Activated naive CD8-positive, alpha-beta T cell treated with anti-CD3 and anti-CD28 coated beads, Interleukin-2, amount 50 U/mL, for 24 hours (primary cell): ENCODE results near the gene RBBP6.

Source experiments
- ATAC-seq: fragments of 150-1000 bp; cut with Tn5 transposase; one replicate; pipeline ENCODE4 v1.10.0; 2021
- DNase-seq: peaks from one replicate; pipeline ENCODE4 v3.0.0; 2021
- H3K27ac Mint-ChIP-seq: one replicate; pipeline ENCODE4 v1.8.0; 2021; ENCODE audit warnings: mild to moderate bottlenecking, mixed read lengths
- H3K27me3 Mint-ChIP-seq: one replicate; pipeline ENCODE4 v1.8.0; 2021; ENCODE audit warnings: mixed read lengths
- H3K36me3 Mint-ChIP-seq: one replicate; pipeline ENCODE4 v1.8.0; 2021; ENCODE audit warnings: low read depth, mixed read lengths
- H3K4me1 Mint-ChIP-seq: one replicate; pipeline ENCODE4 v1.8.0; 2021; ENCODE audit warnings: mixed read lengths
- H3K4me3 Mint-ChIP-seq: one replicate; pipeline ENCODE4 v1.8.0; 2021; ENCODE audit warnings: mild to moderate bottlenecking, moderate library complexity, mixed read lengths
- H3K9me3 Mint-ChIP-seq: one replicate; pipeline ENCODE4 v1.8.0; 2021; ENCODE audit warnings: mixed read lengths

The RBBP6 gene

DNA sequence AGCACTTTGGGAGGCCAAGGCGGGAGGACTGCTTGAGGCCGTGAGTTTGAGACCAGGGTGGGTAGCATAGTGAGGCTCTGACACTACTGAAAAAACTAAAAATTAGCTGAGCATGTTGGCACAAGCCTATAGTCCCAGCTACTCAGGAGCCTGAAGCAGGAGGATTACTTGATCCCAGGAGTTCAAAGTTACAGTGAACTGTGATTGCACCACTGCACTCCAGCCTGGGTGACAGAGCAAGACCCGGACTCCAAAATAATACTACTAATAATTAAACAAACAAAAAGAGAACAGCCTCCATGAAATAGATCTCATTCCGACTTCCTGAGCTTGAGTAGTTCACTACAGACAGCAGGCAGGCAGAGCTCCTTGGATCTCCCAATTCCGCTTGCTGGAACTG, 2.7 kb upstream of the RBBP6 start:
- DNase-seq = no peak
- peaks cover 17% of the 10 kb centered on the region for H3K4me1 Mint-ChIP-seq

DNA sequence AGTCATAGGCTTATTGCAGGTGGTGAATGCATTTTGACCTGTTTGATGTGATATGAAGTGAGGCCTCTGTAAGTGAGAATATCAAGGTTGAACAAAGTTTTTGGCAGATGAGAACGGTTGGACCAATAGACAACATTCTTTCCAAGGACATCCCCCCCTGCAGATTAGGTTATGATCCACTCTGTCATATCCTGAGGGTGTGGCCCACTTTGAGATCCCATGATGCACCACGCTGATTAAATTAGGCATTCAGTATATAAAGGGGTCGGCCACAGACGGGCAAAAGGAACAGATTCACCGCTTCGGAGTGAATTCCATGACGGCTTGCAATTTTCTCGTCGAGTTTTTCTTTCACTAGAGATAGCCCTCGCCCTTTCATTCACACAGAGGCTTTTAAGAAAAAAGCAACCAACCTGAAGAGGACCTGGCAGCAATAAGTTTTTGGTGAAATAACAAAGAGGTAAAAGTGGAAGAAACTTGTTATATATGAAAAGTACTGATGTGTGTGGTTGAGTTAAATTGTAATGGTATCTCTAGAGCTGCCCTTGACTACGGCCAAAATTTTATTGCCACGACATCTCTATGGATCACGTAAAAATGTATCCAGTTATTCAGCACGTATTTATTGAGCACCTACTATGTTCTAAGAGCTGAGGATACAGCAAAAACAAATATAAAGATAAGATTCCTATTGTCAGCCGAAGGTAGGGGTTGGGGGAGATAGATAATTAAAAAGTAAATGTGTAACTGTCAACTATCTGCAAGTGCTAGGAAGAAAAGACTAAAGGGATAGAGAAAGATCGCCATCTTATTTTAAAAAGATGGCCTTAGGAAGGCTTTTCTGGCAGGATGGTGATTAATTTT, 1.7 kb upstream of the RBBP6 start:
- Mint-ChIP-seq H3K9me3 (no peaks in the 10 kb centered on the region), H3K36me3 (peaks cover 25% of the 10 kb centered on the region), H3K27me3 (no peaks in the 10 kb centered on the region), H3K4me3 (peak overlapping the region; percentile 32), H3K27ac (no peak overlapping the region), H3K4me1 (peaks cover 27% of the 10 kb centered on the region)
- no peak for DNase-seq
- no peak for ATAC-seq

More for the DNA sequence above, 2.7 kb upstream of the RBBP6 start:
- H3K27me3 Mint-ChIP-seq = no peaks in the 10 kb centered on the region
- no peak for ATAC-seq
- peaks cover 16% of the 10 kb centered on the region for H3K36me3 Mint-ChIP-seq
- H3K4me3 Mint-ChIP-seq = no peak overlapping the region
- no peak overlapping the region for H3K27ac Mint-ChIP-seq
- no peaks in the 10 kb centered on the region for H3K9me3 Mint-ChIP-seq

DNA sequence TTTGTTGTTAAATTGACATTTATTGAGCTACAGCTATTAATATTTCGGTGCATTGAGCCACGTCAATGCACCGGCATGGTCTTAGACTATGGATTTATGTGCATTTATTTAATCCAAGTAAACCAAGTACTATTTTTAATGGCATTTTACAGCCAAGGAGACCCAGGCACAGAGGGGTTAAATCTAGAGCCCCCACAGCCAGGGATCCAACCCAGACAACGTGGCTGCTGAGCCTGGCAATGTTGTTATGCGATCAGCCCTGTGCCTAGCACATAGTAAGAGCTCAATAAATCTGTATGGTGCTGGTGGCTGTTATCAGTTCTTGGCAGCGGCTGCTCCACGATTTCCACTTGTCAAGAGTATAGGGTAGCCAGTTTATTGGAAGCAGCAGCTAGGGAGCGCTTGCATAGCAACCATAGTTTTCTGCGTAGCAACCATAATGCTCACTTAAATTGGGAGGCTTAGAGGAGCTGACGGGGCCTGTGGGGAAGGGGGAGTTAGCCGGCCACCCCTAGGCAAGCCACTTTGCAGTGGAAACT, 541 bp upstream of the RBBP6 start:
- peaks cover 29% of the 10 kb centered on the region for H3K36me3 Mint-ChIP-seq
- peaks cover 38% of the 10 kb centered on the region for H3K4me1 Mint-ChIP-seq
- ATAC-seq (peak; percentile 17), DNase-seq (no peak)
- H3K4me3 Mint-ChIP-seq = peak overlapping the region; percentile 93
- no peaks in the 10 kb centered on the region for H3K9me3 Mint-ChIP-seq
- H3K27me3 Mint-ChIP-seq = no peaks in the 10 kb centered on the region
- H3K27ac Mint-ChIP-seq = peak overlapping the region; percentile 100

DNA sequence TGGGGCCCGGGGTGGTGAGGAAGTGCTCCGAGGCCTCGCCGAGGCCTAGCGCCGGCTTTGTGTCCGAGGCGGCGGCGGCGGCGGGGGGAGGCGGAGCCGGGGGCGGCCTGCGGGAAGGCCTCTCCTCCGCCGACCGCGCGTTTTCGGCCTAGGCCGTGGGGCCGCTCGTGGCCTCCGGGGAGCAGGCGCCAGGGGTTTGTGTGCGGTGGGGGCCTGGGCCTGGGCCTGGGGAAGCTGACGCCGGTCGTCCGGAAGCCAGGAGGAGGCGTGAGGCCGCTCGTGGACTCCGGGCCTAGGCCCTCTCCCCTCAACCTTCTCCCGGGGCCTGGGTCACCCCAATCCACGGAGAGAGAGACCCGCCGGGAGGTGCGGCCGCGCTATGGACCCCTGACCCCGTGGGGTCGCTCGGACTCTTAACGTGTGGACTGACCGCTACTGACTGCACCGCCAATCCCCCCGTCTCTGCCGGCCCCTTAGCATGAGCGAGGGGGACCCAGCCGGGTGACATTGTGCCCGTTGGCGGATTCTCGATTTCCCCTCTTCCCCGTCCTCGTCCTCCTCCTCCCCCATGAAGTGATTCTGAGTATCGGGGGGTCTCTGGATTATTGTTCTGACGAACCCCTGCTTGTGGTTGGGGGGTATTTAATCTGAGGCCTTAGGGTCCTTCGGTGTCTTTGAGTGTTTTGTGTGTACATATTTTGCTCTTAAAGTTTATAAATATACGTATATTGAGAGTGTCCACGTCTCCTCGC, 660 bp downstream of the RBBP6 start:
- peak; percentile 56 for DNase-seq
- peaks cover 50% of the 10 kb centered on the region for H3K4me1 Mint-ChIP-seq
- peak overlapping the region; percentile 93 for H3K4me3 Mint-ChIP-seq
- ATAC-seq = peak; percentile 41
- no peaks in the 10 kb centered on the region for H3K9me3 Mint-ChIP-seq
- peak overlapping the region; percentile 100 for H3K27ac Mint-ChIP-seq
- H3K36me3 Mint-ChIP-seq = peaks cover 34% of the 10 kb centered on the region
- no peaks in the 10 kb centered on the region for H3K27me3 Mint-ChIP-seq

DNA sequence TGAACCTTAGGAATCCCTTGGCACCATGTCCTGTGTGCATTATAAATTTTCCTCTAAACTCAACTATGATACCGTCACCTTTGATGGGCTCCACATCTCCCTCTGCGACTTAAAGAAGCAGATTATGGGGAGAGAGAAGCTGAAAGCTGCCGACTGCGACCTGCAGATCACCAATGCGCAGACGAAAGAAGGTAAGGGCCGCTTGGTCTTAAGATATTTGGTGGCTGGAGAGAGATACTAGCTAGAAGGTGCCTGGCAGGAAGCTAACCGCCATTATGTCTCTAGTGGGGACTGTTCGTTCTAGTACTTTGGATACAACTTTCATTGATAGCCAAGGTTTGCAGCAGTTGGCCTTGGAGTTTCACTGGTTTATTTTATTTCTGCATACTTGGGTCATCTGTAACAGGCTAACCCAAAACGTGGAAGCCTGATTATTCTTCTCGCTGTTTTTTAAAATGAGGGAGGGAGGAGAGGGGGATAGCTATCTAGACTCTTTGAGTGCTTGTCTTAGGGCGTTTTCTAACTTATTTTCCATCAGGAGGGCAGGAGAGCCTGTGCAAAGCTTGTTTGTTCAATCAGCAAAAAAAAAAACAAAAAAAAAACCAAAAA, 1.3 kb downstream of the RBBP6 start:
- peak; percentile 14 for DNase-seq
- peaks cover 57% of the 10 kb centered on the region for H3K4me1 Mint-ChIP-seq
- peak overlapping the region; percentile 93 for H3K4me3 Mint-ChIP-seq
- no peaks in the 10 kb centered on the region for H3K9me3 Mint-ChIP-seq
- H3K27me3 Mint-ChIP-seq = no peaks in the 10 kb centered on the region
- H3K27ac Mint-ChIP-seq = peak overlapping the region; percentile 95
- H3K36me3 Mint-ChIP-seq = peaks cover 39% of the 10 kb centered on the region
- ATAC-seq = no peak

DNA sequence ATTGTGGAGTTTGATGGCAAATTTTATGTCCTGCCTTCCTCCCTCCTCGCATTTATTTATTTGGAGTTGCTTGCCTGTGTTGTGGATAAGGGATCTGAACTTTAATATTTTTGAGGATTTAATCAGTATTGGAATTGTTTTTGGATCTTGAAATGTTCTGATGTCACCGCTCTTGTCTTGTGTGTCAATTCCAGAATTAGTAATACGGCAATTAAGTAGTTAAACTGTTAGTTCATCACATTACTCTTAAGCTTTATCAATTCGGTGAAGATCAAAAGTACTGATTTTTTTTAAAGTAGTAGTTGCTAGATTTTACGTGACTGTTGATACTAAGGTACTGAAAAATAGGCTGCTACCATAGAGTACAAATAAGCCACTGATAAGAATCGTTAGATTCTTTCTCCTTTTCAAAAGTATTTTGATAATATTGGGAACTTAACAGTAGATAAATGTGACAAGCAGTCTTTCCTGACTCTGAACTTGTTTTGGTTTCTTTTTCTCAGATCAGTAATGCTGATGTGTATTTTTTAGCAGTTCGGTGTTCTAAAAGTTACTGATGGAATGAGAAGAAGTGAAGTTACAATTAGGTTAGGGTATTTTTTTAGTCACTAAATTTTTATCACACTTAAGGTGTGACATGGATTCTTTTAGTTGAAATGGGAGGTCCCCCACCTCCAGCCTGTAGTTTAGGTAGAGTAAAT, 2.0 kb downstream of the RBBP6 start:
- no peaks in the 10 kb centered on the region for H3K9me3 Mint-ChIP-seq
- ATAC-seq (no peak), DNase-seq (no peak)
- H3K4me3 Mint-ChIP-seq = peak overlapping the region; percentile 93
- H3K4me1 Mint-ChIP-seq = peaks cover 60% of the 10 kb centered on the region
- peak overlapping the region; percentile 95 for H3K27ac Mint-ChIP-seq
- H3K27me3 Mint-ChIP-seq = no peaks in the 10 kb centered on the region
- H3K36me3 Mint-ChIP-seq = peaks cover 42% of the 10 kb centered on the region

GRCh38 chr16:24543949-24544348, 4.6 kb downstream of the RBBP6 start:
- ATAC-seq (no peak), DNase-seq (no peak)
- peak overlapping the region; percentile 40 for H3K27ac Mint-ChIP-seq
- peaks cover 65% of the 10 kb centered on the region for H3K4me1 Mint-ChIP-seq
- H3K36me3 Mint-ChIP-seq = peaks cover 57% of the 10 kb centered on the region
- H3K4me3 Mint-ChIP-seq = peak overlapping the region; percentile 93
- H3K27me3 Mint-ChIP-seq = no peaks in the 10 kb centered on the region
- H3K9me3 Mint-ChIP-seq = no peaks in the 10 kb centered on the region

DNA sequence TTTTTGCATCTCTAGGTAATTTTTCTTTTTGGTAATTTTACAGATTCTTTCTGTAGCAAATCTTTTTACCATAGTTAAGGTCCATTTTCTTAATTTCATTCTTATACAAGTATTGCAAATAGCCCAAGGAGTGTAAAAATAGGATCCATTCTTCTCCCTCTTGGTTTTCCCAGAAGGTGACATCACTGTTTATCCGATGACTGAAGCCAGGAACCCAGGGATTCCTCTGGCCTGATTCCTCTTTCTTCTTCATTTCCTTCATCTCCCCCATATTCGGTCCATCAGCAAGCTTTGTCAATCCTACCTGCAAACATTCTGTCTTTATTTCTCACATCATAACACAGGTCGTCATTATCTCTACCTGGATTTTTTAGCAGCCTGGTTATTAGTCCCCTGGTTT, 5.3 kb downstream of the RBBP6 start:
- ATAC-seq = no peak
- H3K36me3 Mint-ChIP-seq = peaks cover 62% of the 10 kb centered on the region
- no peak for DNase-seq
- peaks cover 69% of the 10 kb centered on the region for H3K4me1 Mint-ChIP-seq
- H3K4me3 Mint-ChIP-seq = no peak overlapping the region
- H3K27ac Mint-ChIP-seq = no peak overlapping the region
- no peaks in the 10 kb centered on the region for H3K27me3 Mint-ChIP-seq
- no peaks in the 10 kb centered on the region for H3K9me3 Mint-ChIP-seq

GRCh38 chr16:24550295-24550694, 10.9 kb downstream of the RBBP6 start:
- peaks cover 36% of the 10 kb centered on the region for H3K4me1 Mint-ChIP-seq
- ATAC-seq (no peak), DNase-seq (no peak)
- H3K27me3 Mint-ChIP-seq = no peaks in the 10 kb centered on the region
- H3K27ac Mint-ChIP-seq = no peak overlapping the region
- no peaks in the 10 kb centered on the region for H3K9me3 Mint-ChIP-seq
- H3K4me3 Mint-ChIP-seq = no peak overlapping the region
- peaks cover 59% of the 10 kb centered on the region for H3K36me3 Mint-ChIP-seq

DNA sequence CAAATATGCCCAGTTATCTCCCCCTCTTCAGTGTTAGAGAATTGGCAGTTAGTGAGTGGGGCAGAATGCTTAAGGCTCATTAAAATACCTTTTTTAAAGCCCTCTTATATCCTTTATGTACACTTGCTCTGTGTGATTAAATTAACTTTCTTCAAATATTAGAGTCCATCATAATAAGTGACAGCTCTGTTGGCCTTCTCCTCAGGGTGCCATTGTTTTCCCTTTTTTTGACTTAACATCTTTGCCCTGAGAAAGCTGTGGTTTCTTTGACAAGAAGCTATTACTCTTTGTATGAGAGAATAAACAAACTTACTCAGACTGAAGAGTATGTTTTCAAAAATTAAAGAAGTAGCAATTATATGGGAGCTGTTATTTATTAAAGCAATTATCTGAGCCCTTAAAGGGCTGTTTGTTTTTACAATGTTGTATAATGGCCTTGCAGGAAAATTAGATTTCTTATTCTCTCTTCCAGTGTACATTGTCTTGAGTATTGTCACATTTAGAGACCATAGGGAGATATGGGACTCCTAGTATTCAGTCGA, 13.4 kb downstream of the RBBP6 start:
- ATAC-seq = no peak
- DNase-seq = no peak
- Mint-ChIP-seq H3K4me1 (peaks cover 22% of the 10 kb centered on the region), H3K27ac (no peak overlapping the region), H3K4me3 (no peak overlapping the region), H3K27me3 (no peaks in the 10 kb centered on the region), H3K36me3 (peaks cover 65% of the 10 kb centered on the region), H3K9me3 (no peaks in the 10 kb centered on the region)

DNA sequence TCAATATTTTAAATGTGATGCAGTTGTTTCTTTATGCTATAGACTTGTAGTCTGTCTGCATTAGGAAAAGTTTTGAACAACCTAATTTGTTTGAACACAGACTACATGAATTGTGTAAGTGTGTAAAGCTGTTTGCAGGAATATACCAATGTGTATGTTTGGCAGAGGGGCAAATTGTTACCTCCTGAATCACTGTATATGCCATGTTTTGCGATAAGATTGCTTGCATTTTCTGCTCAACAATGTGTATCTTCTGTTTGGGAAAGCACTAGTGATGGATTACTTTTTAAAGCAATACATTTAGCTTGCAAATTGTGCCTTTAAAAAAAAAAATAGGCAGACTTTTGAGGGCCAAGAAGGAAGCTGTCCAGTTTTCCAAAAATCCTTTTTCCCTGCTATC, 14.6 kb downstream of the RBBP6 start:
- no peaks in the 10 kb centered on the region for H3K9me3 Mint-ChIP-seq
- no peak for ATAC-seq
- no peak for DNase-seq
- no peak overlapping the region for H3K4me3 Mint-ChIP-seq
- H3K27me3 Mint-ChIP-seq = no peaks in the 10 kb centered on the region
- no peak overlapping the region for H3K27ac Mint-ChIP-seq
- H3K36me3 Mint-ChIP-seq = peaks cover 63% of the 10 kb centered on the region
- peaks cover 14% of the 10 kb centered on the region for H3K4me1 Mint-ChIP-seq

- DNase-seq = no peak
- no peak overlapping the region for H3K27ac Mint-ChIP-seq
- peaks cover 61% of the 10 kb centered on the region for H3K36me3 Mint-ChIP-seq
Measured at GRCh38 chr16:24555346-24555872, 16.0 kb downstream of the RBBP6 start.

DNA sequence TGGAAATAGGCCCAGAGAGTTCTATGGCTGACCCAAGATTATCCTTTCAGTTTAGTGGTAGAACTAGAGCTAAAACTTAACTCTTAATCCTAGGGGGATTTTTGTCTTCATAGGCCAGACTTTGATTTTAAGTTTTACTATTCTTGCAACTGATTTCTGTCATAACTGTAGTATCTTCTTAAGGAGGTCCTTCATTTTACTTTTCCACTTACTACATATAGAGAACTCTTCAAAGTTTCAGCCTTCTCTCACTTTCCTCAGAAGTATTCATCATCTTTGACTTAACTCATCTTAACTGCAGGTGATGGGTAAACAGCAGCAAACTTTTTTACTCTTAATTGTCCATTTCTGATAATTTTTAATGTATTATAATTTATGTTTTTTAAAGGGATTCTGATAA, 23.4 kb downstream of the RBBP6 start:
- Mint-ChIP-seq H3K9me3 (no peaks in the 10 kb centered on the region), H3K4me1 (peaks cover 2% of the 10 kb centered on the region), H3K27ac (no peak overlapping the region), H3K4me3 (no peak overlapping the region), H3K27me3 (no peaks in the 10 kb centered on the region), H3K36me3 (peaks cover 74% of the 10 kb centered on the region)
- ATAC-seq (no peak), DNase-seq (no peak)

More at GRCh38 chr16:24555346-24555872, 16.0 kb downstream of the RBBP6 start:
- Mint-ChIP-seq H3K4me1 (peaks cover 5% of the 10 kb centered on the region), H3K4me3 (no peak overlapping the region), H3K27me3 (no peaks in the 10 kb centered on the region), H3K9me3 (no peaks in the 10 kb centered on the region)
- no peak for ATAC-seq

DNA sequence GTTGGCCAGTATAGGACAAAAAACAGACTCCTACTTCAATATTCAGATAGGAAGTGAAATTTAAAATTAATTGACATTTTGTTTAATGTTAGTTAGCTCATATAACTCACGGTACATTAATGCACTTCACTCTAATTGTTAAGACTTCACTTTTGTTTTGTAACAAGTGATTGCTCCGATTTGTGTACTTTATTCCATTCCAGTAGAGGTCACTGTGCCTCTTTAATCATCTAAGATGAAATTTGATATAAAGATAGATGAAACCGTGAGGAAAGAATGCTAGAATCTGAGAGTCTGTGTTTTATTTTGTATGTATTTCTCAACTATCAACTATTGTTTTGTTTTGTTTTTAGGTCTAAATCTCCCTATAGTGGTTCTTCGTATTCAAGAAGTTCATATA, 29.0 kb downstream of the RBBP6 start:
- Mint-ChIP-seq H3K27me3 (no peaks in the 10 kb centered on the region), H3K4me3 (no peak overlapping the region), H3K9me3 (peaks cover 34% of the 10 kb centered on the region), H3K4me1 (no peaks in the 10 kb centered on the region), H3K36me3 (peaks cover 87% of the 10 kb centered on the region), H3K27ac (no peak overlapping the region)
- ATAC-seq (no peak), DNase-seq (no peak)
